ENCODE measurements around the gene WDR55.
"Not testable (repeated sequence)": the region's sequence is repeated elsewhere in the genome, so short reads cannot be mapped to it uniquely, and the experiment has no call there.

WDR55 gene

GRCh38 chr5:140713562-140714094 lies 48.9 kb downstream of the WDR55 start:
- DNase-seq: no peak

GRCh38 chr5:140716238-140716637 lies 51.5 kb downstream of the WDR55 start:
- not testable (repeated sequence) for DNase-seq

GRCh38 chr5:140718266-140718592 lies 53.5 kb downstream of the WDR55 start:
- no peak for DNase-seq

GRCh38 chr5:140720738-140721137 lies 56.0 kb downstream of the WDR55 start:
- not testable (repeated sequence) for DNase-seq

GRCh38 chr5:140721395-140721794 lies 56.7 kb downstream of the WDR55 start:
- DNase-seq: not testable (repeated sequence)
